Prostate gland (tissue), 2 donors: ENCODE data around the gene OR6X1.

Source experiments
- POLR2AphosphoS5 ChIP-seq: sonication (generic); formaldehyde crosslinking; IDR thresholded peaks from one replicate; pipeline ENCODE4 v1.6.1; 2017; ENCODE audit warnings: antibody characterized with exemption
- TF ChIP-seq, protein P1 (sequence below), 4 experiments: fragments of 200-600 bp in 2 of 4; fragments of 450-650 bp in 2 of 4; sonication (generic) in 2 of 4; IDR thresholded peaks; 1 replicate in 3 of 4; 2 replicates in 1 of 4; pipeline ENCODE4 v1.5.1; 2016 to 2019; ENCODE audit warnings: antibody characterized with exemption in 4 of 4, mild to moderate bottlenecking in 2 of 4, moderate library complexity in 2 of 4

DNA sequence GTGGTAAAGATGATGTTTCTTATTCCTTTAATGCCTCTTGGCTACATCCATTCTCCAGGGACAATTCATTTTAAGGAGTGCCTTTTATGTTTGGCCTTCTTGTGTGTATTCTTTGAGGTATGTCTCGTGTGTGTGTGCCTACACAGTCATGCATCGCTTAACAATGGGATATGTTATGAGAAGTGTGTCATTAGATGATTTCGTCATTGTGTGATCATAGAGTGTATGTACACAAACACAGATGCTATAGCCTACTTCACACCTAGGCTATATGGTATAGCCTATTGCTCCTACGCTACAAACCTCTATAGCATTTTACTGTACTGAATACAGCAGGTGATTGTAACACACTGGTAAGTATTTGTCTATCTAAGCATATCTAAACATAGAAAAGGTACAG, 35.8 kb downstream of the OR6X1 start:
- TF ChIP-seq, protein P1, sequence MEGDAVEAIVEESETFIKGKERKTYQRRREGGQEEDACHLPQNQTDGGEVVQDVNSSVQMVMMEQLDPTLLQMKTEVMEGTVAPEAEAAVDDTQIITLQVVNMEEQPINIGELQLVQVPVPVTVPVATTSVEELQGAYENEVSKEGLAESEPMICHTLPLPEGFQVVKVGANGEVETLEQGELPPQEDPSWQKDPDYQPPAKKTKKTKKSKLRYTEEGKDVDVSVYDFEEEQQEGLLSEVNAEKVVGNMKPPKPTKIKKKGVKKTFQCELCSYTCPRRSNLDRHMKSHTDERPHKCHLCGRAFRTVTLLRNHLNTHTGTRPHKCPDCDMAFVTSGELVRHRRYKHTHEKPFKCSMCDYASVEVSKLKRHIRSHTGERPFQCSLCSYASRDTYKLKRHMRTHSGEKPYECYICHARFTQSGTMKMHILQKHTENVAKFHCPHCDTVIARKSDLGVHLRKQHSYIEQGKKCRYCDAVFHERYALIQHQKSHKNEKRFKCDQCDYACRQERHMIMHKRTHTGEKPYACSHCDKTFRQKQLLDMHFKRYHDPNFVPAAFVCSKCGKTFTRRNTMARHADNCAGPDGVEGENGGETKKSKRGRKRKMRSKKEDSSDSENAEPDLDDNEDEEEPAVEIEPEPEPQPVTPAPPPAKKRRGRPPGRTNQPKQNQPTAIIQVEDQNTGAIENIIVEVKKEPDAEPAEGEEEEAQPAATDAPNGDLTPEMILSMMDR (IDR thresholded peaks at IDR 0.05), result no peak
- no peak for TF ChIP-seq POLR2AphosphoS5
